HG02970 (cell line): Measurements from ENCODE around the gene ITFG1.
"Not testable (repeated sequence)": the region's sequence is repeated elsewhere in the genome, so short reads cannot be mapped to it uniquely, and the experiment has no call there.

Experiments used
- ATAC-seq: cut with Tn5 transposase; IDR thresholded peaks from one replicate; pipeline ENCODE4 v1.9.1; 2021; ENCODE audit warnings: mild to moderate bottlenecking, moderate library complexity, moderate number of reproducible peaks; ENCODE audit not compliant: unreplicated experiment, low FRiP score

ITFG1 gene

GRCh38 chr16:47349029-47349428, 111.8 kb downstream of the ITFG1 start:
- not testable (repeated sequence) for ATAC-seq

DNA sequence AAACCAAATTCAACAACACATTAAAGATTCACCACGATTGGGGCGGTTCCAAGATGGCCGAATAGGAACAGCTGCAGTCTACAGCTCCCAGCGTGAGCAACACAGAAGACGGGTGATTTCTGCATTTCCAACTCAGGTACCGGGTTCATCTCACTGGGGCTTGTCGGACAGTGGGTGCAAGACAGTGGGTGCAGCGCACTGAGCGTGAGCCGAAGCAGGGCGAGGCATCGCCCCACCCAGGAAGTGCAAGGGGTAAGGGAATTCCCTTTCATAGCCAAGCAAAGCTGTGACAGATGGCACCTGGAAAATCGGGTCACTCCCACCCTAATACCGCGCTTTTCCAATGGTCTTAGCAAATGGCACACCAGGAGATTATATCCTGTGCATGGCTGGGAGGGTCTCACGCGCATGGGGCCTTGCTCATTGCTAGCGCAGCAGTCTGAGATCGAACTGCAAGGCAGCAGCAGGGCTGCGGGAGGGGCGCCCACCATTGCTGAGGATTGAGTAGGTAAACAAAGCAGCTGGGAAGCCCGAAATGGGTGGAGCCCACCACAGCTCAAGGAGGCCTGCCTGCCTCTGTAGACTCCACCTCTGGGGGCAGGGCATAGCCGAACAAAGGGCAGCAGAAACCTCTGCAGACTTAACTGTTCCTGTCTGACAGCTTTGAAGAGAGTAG, 113.7 kb downstream of the ITFG1 start:
- not testable (repeated sequence) for ATAC-seq

DNA sequence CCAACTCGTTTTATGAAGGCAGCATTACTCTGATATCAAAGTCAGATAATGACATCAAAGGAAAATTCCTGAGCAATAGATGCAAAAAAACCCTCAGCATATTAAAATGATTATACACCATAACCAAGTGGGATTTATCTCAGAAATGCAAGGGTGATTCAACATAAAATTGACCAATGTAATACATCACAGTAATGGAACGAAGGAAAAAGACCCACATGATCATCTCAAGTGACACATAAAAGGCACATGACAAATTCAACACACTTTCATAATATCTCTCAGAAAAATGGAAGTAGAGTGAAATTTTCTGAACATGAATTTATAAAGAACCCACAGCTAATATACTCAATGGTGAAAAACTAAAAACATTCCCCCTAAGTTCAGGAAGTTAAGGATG, 118.8 kb downstream of the ITFG1 start:
- ATAC-seq, result no peak

GRCh38 chr16:47330562-47330961, 130.3 kb downstream of the ITFG1 start:
- ATAC-seq, result not testable (repeated sequence)

GRCh38 chr16:47324309-47324708, 136.6 kb downstream of the ITFG1 start:
- not testable (repeated sequence) for ATAC-seq

GRCh38 chr16:47323241-47323640, 137.6 kb downstream of the ITFG1 start:
- no peak for ATAC-seq

- no peak for ATAC-seq
Observed at GRCh38 chr16:47320546-47321310, 140.1 kb downstream of the ITFG1 start.

DNA sequence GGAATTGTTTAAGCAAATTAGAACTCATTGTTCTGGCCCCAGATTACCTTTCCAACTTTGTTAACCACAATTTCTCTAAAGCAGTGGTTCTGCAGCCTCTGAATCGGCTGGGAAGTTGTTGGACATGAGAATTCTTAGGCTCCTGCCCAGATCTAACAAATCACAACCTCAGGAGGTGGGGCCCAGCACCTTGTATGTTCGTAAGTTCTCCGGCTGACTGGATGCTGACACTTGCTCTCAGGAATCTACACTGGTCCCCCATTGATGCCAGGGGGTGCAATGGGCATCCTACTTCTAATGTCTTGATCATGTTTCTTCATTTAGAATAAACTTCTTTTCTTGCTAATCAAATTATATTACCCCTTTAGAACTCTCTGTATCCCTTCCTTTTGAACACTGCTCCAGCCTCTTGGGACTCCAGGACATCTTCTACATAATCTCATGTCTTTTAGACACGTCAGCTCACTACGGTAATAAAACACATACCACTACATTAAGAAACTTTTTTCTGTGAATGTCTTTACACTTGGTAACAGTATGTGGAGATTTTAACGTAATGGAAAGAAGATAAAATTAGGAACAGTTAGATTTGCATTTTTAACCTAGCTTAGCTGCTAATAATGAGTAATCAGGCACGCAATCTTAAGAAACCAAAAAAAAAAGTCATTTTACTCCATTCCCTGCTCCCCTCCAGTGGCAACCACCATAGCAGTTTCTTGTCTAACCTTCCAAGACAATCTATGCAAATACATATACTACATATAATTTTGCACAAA, 143.2 kb downstream of the ITFG1 start:
- ATAC-seq, result no peak

DNA sequence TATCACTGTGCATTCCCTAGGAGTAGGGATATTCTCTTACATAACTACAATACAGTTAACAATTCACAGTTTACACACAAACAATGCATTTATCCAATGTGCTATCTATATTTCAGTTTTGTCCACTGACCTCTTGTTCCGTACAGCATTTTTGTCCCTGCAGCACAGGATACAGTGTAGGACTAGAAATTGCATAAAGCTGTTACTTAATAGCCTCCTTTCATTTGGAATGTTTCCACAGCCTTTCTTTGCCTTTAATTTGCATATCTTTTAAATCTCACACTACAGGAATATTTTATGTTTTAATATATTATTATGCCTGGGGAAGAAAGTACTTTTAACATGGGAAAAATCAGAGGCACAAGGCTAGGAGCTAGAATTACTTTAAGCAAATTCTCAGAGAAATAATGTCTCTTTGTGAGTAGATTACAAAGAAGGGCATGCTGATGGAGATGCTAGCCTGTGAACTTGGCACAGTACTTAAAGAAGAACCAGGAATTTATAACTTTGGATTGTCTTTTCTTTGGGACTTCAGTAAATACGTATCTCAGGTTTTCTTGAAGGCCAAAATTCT, 144.3 kb downstream of the ITFG1 start:
- ATAC-seq, result no peak

DNA sequence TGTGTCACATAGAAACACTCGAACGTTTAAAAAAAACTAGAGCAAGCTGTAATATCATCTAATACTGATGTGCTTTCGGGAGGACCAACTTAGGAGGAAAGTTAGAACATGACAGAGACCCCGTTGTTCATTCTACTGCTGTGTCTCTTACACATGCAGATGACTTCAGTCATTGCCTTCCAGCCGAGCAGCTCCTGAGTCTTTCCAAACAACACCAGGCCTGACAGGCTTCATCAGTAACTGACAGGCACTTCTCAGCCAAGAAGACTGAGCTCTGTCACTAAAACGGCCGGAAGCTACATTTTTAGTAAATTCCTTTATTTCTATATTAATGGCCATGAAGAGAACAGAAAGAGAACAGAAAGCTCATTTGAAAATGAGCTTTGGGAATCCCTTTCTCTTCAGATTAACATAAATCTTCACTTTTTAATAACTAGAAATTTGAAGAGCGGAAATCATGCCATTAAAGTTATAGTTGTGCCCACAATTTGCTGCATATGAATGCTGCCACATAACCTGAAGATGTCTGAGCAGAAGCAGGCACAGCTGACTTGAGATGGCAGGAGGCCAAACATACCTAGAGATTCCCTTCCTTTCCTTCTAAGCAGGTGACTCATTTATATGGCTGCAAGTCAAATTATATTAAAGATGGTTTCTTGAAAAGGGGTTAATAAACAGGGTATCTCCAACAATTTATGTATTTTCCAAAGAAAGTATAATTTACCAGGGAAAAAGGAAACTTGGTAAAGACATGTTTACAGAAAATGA, 148.9 kb downstream of the ITFG1 start:
- ATAC-seq, result no peak

DNA sequence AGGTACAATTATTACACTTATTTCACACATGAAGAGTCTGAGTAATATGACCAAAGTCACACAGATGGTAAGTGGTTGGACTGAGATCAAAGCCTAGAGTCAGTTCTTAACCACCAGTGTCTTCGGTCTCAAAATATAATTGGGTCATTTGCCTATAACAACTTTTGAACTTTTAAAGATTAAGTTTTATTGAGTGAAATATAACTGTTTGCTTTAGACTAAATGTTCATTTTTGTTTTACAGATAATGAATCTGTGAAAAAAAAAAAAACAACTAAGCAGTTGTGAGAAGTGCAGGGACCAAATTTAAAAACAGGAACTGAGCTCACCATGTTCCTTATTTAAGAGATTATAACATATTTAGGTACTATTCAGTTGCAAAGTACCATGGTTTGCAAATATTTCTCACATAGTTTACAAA, 150.1 kb downstream of the ITFG1 start:
- no peak for ATAC-seq

DNA sequence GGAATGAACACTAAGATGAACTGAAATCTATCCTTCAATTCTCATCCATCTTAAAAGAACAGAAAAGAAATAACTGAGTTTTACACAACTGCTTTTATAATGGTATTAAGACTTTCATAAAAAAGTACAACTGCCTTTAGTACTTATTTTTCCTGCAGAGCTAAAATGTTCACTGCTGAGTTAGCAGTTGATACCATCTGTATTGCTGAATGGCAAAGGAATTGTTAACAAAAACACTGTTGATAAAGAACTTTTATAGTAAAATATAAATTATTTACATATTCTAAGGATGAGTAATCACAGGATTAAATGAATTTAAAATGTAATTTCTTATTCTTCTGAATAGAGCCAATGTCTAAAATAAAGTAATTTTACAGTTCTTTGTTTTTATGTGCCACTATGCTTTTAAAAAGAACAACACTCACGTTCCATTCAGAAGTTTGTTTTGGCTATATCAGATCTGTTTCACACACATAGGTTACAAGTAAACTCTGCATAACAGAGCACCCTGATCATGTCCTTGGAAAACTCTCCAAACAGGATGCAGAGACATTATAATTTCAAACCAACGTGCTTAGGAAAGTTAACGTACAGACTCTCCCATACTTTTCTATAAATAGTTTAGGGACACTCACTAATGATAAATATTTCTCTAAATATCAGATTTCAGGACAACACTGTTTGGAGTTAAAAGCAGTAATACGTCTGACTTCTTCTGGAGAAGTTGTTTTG, 151.1 kb downstream of the ITFG1 start:
- ATAC-seq, result no peak

DNA sequence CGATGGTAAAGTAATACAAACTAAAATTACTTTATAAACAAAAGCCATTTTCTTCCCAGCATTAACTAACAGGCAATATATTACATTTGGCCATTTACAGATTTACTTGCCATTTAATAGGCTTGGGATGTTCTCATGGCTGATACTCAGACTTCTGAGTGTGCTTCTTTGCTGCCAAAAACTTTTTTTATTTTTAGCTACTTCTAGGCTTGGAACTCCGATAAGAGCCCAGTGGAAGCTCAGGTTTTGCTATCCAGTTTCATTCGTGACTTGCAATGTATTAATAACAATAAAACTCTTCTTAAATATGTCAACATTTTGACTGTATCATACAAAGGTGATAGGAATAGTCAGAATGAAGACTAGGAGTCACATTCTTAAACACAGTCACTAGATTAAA, 152.3 kb downstream of the ITFG1 start:
- ATAC-seq, result no peak

- no peak for ATAC-seq
Observed at GRCh38 chr16:47304563-47304962, 156.3 kb downstream of the ITFG1 start.

- no peak for ATAC-seq
Observed at GRCh38 chr16:47299587-47299986, 161.3 kb downstream of the ITFG1 start.

DNA sequence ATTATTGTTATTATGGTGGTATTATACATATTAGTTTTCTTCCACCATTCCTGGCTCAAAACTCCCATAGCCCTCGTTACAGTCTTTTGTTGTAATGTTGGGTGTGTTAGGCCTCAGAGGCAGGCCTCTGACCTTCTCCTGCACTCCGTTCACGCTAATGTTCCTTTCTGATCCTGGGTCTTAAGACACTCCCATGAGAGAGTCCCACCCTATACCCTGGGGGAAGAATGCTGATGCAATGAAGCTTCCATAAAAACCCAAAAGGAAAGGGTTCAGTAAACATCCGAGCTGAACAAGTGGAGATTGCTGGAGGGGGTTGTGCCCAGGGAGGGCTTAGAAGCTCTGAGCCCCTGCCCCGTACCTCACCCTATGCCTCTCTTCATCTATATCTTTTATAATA, 175.9 kb downstream of the ITFG1 start:
- no peak for ATAC-seq

GRCh38 chr16:47278306-47278970, 182.4 kb downstream of the ITFG1 start:
- ATAC-seq, result no peak

DNA sequence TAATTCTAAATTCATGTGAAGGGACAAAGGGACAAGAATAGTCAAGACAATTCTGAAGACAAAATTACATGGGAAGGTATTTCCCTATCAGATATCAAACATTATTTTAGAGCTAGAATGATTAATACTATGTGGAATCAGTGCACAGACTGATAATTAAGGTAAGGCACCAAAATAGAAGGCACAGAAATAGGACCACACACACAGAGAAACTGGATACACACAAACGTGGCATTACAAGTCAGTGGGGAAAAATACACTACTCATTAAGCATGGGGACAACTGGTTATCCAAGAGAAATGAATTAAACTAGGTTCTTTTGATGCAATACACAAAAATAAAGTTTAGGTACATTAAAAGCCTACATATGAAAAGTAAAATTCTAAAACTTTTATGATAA, 184.3 kb downstream of the ITFG1 start:
- ATAC-seq, result no peak

- no peak for ATAC-seq
Observed at GRCh38 chr16:47262938-47263337, 197.9 kb downstream of the ITFG1 start.
